Liver (tissue), 9 donors: ENCODE results near the gene NAIF1. TPM values are rescaled to one million over a fixed set of nuclear protein-coding genes. Genes with fewer than 3 reads are reported as not detected.

Source experiments
- DNase-seq: peaks from one replicate; pipeline ENCODE4 v3.0.0-alpha.2; 2017; ENCODE audit warnings: low spot score
- H3K27ac ChIP-seq, 2 donors: one replicate each; pipeline ENCODE4 v1.7.0; 2013; ENCODE audit warnings: inconsistent platforms in 2 of 2, low read length in 2 of 2, control low read depth in 1 of 2, low read depth in 1 of 2, mild to moderate bottlenecking in 1 of 2
- H3K27me3 ChIP-seq, 4 donors: one replicate each; pipeline versions ENCODE4 v1.6.1 to v1.7.0; 2013; ENCODE audit warnings: low read length in 3 of 4, inconsistent platforms in 1 of 4, mild to moderate bottlenecking in 1 of 4, moderate library complexity in 1 of 4; ENCODE audit not compliant: control insufficient read depth in 4 of 4, insufficient read depth in 4 of 4
- H3K36me3 ChIP-seq, 4 donors: one replicate each; pipeline versions ENCODE4 v1.6.1 to v1.7.0; 2013; ENCODE audit warnings: low read length in 3 of 4, mild to moderate bottlenecking in 3 of 4, low read depth in 1 of 4, moderate library complexity in 1 of 4; ENCODE audit not compliant: control insufficient read depth in 4 of 4, insufficient read depth in 3 of 4
- H3K4me1 ChIP-seq, 4 donors: one replicate each; pipeline versions ENCODE4 v1.6.1 to v1.7.0; 2013; ENCODE audit warnings: low read length in 3 of 4, mild to moderate bottlenecking in 3 of 4, moderate library complexity in 1 of 4; ENCODE audit not compliant: control insufficient read depth in 4 of 4, insufficient read depth in 4 of 4
- H3K4me3 ChIP-seq, 3 donors: one replicate each; pipeline versions ENCODE4 v1.6.1 to v1.7.0; 2013; ENCODE audit warnings: low read length in 3 of 3, control low read depth in 1 of 3, low read depth in 1 of 3, mild to moderate bottlenecking in 1 of 3
- H3K9ac ChIP-seq, 2 donors: one replicate each; pipeline ENCODE4 v1.7.0; 2013; ENCODE audit warnings: low read length in 2 of 2, mild to moderate bottlenecking in 2 of 2, moderate library complexity in 2 of 2, control low read depth in 1 of 2, low read depth in 1 of 2
- H3K9me3 ChIP-seq, 4 donors: one replicate each; pipeline versions ENCODE4 v1.6.1 to v1.7.0; 2013; ENCODE audit warnings: low read length in 3 of 4; ENCODE audit not compliant: control insufficient read depth in 4 of 4
- CTCF ChIP-seq: fragments of 150-350 bp; IDR thresholded peaks from 2 replicates; pipeline ENCODE4 v1.5.1; 2017; ENCODE audit warnings: improper control_type of control experiment, low read depth, low read length; ENCODE audit not compliant: missing input control
- EGR1 ChIP-seq, 2 donors: IDR thresholded peaks; 2 replicates each; pipeline ENCODE4 v1.6.1; 2016 to 2018; ENCODE audit warnings: antibody characterized with exemption in 2 of 2, low read depth in 2 of 2
- FOXA1 ChIP-seq: IDR thresholded peaks from 2 replicates; pipeline ENCODE4 v1.6.1; 2016; ENCODE audit warnings: antibody characterized with exemption
- FOXA2 ChIP-seq: IDR thresholded peaks from 2 replicates; pipeline ENCODE4 v1.6.1; 2016; ENCODE audit warnings: antibody characterized with exemption
- HNF4G ChIP-seq: IDR thresholded peaks from 2 replicates; pipeline ENCODE4 v1.6.1; 2016; ENCODE audit warnings: antibody characterized with exemption
- JUND ChIP-seq, 2 donors: IDR thresholded peaks; 2 replicates each; pipeline ENCODE4 v1.6.1; 2016; ENCODE audit warnings: antibody characterized with exemption in 2 of 2
- NR2F2 ChIP-seq: IDR thresholded peaks from 2 replicates; pipeline ENCODE4 v1.6.1; 2016; ENCODE audit warnings: antibody characterized with exemption
- RAD21 ChIP-seq, 2 donors: IDR thresholded peaks; 2 replicates each; pipeline ENCODE4 v1.6.1; 2016; ENCODE audit warnings: antibody characterized with exemption in 2 of 2, mild to moderate bottlenecking in 2 of 2
- RXRA ChIP-seq, 2 donors: IDR thresholded peaks; 2 replicates each; pipeline ENCODE4 v1.6.1; 2017 to 2018; ENCODE audit warnings: antibody characterized with exemption in 2 of 2, mild to moderate bottlenecking in 1 of 2
- SP1 ChIP-seq: IDR thresholded peaks from 2 replicates; pipeline ENCODE4 v1.6.1; 2018; ENCODE audit warnings: antibody characterized with exemption, mild to moderate bottlenecking
- TAF1 ChIP-seq: conservative IDR thresholded peaks from 2 replicates; pipeline ENCODE4 v1.6.1; 2016; ENCODE audit warnings: antibody characterized with exemption, mild to moderate bottlenecking
- YY1 ChIP-seq: IDR thresholded peaks from 2 replicates; pipeline ENCODE4 v1.6.1; 2016; ENCODE audit warnings: antibody characterized with exemption, mild to moderate bottlenecking
- ZBTB33 ChIP-seq: IDR thresholded peaks from 2 replicates; pipeline ENCODE4 v1.6.1; 2016; ENCODE audit warnings: antibody characterized with exemption
- WGBS: extraction: QIAGEN DNeasy Blood & Tissue Kit; methylation state at CpG from one replicate; pipeline ENCODE4 v1.1.7; 2013; 5-methylcytosine and 5-hydroxymethylcytosine counted together
- polyA plus RNA-seq, 2 donors: library from polyadenylated mRNA; stranded (reverse) in 1 of 2; unstranded in 1 of 2; fragments of 200-250 nt in 1 of 2; fragments of >200 nt in 1 of 2; fragmentation: Nextera tagmentation in 1 of 2; extraction: Ambion mirVana in 1 of 2; gene quantifications; one replicate each; pipeline versions ENCODE4 v1.2.1 to v1.2.3, GENCODE V29; 2013 to 2015
- total RNA-seq, 2 donors: library from RNA; depleted of rRNA; stranded (reverse); fragments of >200 nt; gene quantifications; one replicate each; pipeline ENCODE4 v1.2.3, GENCODE V29; 2014
- TF ChIP-seq, protein P1 (sequence below): IDR thresholded peaks from 2 replicates; pipeline ENCODE4 v1.6.1; 2016; ENCODE audit warnings: antibody characterized with exemption
- TF ChIP-seq, protein P2 (sequence below): IDR thresholded peaks from 2 replicates; pipeline ENCODE4 v1.6.1; 2016; ENCODE audit warnings: antibody characterized with exemption, mild to moderate bottlenecking
- donor health status: healthy.
- donor health status: healthy.
- donor health status: healthy.
- donor health status: healthy.
- donor health status: healthy.

The NAIF1 gene
- total and polyA plus RNA-seq, 4 donors = 2.5 to 6.5 (median 4.7) TPM

- 72% methylated on average over 13 of the region's 13 CpGs for WGBS
- no peak overlapping the region for H3K27ac ChIP-seq
- no peak overlapping the region for H3K9ac ChIP-seq
- H3K4me1 ChIP-seq = peaks cover under 1 to 26% (median 14%) of the 10 kb centered on the region in 4 donors
- H3K9me3 ChIP-seq = no peaks in the 10 kb centered on the region
- H3K4me3 ChIP-seq = no peak overlapping the region
- no peak for TF ChIP-seq SP1
- TF ChIP-seq, protein P1, sequence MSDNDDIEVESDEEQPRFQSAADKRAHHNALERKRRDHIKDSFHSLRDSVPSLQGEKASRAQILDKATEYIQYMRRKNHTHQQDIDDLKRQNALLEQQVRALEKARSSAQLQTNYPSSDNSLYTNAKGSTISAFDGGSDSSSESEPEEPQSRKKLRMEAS = no peak
- TF ChIP-seq FOXA1 = no peak
- TF ChIP-seq NR2F2 = no peak
- no peak for TF ChIP-seq TAF1
- TF ChIP-seq ZBTB33 = no peak
- TF ChIP-seq RXRA (IDR thresholded peaks at IDR 0.05) = no peak
- no peak for TF ChIP-seq RAD21 (IDR thresholded peaks at IDR 0.05)
- TF ChIP-seq CTCF = no peak
- no peaks in the 10 kb centered on the region for H3K36me3 ChIP-seq
- H3K27me3 ChIP-seq = no peaks in the 10 kb centered on the region
- no peak for DNase-seq
Observed at GRCh38 chr9:128091571-128091970, 24.5 kb upstream of the NAIF1 start.

GRCh38 chr9:128091144-128091543 is 24.0 kb upstream of the NAIF1 start:
- Histone ChIP-seq H3K9ac (no peak overlapping the region), H3K9me3 (no peaks in the 10 kb centered on the region), H3K4me1 (peaks cover 0 to 24% (median 14%) of the 10 kb centered on the region in 4 donors), H3K4me3 (no peak overlapping the region), H3K27ac (no peak overlapping the region), H3K27me3 (no peaks in the 10 kb centered on the region), H3K36me3 (no peaks in the 10 kb centered on the region)
- TF ChIP-seq TAF1 (no peak), SP1 (no peak), RAD21 (IDR thresholded peaks at IDR 0.05) (no peak), FOXA2 (no peak), JUND (IDR thresholded peaks at IDR 0.05) (no peak), NR2F2 (no peak), EGR1 (IDR thresholded peaks at IDR 0.05; ENCODE audit: low read depth in 2 of 2) (no peak), HNF4G (no peak), FOXA1 (no peak), ZBTB33 (no peak), YY1 (no peak)
- TF ChIP-seq, protein P1 = no peak
- TF ChIP-seq, protein P2, sequence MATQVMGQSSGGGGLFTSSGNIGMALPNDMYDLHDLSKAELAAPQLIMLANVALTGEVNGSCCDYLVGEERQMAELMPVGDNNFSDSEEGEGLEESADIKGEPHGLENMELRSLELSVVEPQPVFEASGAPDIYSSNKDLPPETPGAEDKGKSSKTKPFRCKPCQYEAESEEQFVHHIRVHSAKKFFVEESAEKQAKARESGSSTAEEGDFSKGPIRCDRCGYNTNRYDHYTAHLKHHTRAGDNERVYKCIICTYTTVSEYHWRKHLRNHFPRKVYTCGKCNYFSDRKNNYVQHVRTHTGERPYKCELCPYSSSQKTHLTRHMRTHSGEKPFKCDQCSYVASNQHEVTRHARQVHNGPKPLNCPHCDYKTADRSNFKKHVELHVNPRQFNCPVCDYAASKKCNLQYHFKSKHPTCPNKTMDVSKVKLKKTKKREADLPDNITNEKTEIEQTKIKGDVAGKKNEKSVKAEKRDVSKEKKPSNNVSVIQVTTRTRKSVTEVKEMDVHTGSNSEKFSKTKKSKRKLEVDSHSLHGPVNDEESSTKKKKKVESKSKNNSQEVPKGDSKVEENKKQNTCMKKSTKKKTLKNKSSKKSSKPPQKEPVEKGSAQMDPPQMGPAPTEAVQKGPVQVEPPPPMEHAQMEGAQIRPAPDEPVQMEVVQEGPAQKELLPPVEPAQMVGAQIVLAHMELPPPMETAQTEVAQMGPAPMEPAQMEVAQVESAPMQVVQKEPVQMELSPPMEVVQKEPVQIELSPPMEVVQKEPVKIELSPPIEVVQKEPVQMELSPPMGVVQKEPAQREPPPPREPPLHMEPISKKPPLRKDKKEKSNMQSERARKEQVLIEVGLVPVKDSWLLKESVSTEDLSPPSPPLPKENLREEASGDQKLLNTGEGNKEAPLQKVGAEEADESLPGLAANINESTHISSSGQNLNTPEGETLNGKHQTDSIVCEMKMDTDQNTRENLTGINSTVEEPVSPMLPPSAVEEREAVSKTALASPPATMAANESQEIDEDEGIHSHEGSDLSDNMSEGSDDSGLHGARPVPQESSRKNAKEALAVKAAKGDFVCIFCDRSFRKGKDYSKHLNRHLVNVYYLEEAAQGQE = no peak
- no peak for DNase-seq
- 84% methylated on average over 13 of the region's 13 CpGs for WGBS
